Measurements from ENCODE around the gene ARHGEF17.
A peak's percentile ranks its signal among the peaks of the same experiment; 100 is the strongest.

The ARHGEF17 gene

DNA sequence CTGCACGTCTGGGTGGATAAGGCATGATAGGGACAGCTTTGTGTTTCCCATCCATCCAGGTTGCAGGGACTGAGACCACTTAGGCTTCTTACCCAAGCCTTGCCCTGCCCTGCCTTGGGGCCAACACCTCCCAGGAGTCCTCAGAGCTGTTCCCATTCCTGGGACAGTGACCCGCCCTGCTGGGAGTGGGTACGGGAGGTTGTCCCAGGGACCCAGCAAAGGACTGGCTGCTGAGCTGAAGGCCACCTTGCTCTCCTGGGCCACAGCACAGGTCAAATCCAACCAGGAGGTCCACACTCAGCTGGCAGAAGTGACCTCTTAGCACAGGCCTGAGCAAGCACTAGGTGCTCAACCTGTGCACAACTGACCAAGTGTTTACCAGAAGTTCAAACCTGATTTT is 16.9 kb upstream of the ARHGEF17 start:
- DNase-seq (ENCODE audit: low spot score) = no peak
- POLR2A ChIA-PET (ENCODE audit: low non-redundant PET) = no interaction called here
- TF ChIP-seq, protein P1, sequence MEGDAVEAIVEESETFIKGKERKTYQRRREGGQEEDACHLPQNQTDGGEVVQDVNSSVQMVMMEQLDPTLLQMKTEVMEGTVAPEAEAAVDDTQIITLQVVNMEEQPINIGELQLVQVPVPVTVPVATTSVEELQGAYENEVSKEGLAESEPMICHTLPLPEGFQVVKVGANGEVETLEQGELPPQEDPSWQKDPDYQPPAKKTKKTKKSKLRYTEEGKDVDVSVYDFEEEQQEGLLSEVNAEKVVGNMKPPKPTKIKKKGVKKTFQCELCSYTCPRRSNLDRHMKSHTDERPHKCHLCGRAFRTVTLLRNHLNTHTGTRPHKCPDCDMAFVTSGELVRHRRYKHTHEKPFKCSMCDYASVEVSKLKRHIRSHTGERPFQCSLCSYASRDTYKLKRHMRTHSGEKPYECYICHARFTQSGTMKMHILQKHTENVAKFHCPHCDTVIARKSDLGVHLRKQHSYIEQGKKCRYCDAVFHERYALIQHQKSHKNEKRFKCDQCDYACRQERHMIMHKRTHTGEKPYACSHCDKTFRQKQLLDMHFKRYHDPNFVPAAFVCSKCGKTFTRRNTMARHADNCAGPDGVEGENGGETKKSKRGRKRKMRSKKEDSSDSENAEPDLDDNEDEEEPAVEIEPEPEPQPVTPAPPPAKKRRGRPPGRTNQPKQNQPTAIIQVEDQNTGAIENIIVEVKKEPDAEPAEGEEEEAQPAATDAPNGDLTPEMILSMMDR (conservative IDR thresholded peaks at IDR 0.05; ENCODE audit: low read depth) = no peak
- CTCF ChIA-PET = interaction anchor here (0.5 to 1.6 kb wide), 3 partner anchors 12 to 149 kb away, joined by 3 to 4 read pairs (median 3); partner anchors contain the start of gene FCHSD2
- H3K27ac ChIP-seq = no peak overlapping the region

DNA sequence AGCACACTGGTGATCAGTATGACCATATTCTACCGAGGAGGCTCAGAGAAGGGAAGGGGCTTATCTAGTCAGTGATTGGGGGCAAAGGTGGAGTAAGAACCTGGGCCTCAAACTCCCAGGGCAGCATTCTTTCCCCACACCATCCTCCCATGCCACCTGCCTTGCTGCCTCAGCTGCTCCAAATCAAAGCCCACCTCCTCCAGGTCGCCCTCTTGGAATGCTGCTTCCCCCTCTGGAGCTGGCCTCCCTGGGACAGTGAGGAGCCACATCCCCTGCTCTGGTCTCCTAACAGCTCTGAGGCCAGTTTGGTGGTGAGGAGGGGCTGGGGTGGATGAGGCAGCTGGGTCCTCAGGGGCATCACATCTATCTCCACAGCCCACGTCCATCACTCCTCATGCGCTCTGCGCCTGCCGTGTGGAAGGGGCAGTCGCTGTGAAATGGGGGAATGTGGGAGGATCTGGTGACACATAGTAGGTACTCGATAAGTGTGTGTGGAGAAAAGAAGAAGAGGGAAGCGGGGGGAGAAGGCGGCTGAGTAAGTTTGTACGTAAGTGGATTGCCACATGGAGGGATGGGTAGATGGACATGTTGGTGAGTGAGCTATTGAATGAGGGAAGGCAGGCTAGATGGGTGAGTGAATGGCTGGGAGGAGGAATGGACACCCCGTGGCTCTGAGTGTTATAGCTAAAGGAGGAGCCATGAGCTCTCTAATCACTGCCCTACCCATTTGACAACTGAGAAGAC is 16.1 kb upstream of the ARHGEF17 start:
- no peak overlapping the region for H3K27ac ChIP-seq
- ChIA-PET CTCF (no interaction called here), POLR2A (ENCODE audit: low non-redundant PET) (interaction anchor here (0.6 kb wide), 1 partner anchor 58 kb away, joined by 3 read pairs; no protein-coding TSS in a partner anchor)
- no peak for DNase-seq (ENCODE audit: low spot score)
- TF ChIP-seq, protein P1 (conservative IDR thresholded peaks at IDR 0.05; ENCODE audit: low read depth) = no peak

DNA sequence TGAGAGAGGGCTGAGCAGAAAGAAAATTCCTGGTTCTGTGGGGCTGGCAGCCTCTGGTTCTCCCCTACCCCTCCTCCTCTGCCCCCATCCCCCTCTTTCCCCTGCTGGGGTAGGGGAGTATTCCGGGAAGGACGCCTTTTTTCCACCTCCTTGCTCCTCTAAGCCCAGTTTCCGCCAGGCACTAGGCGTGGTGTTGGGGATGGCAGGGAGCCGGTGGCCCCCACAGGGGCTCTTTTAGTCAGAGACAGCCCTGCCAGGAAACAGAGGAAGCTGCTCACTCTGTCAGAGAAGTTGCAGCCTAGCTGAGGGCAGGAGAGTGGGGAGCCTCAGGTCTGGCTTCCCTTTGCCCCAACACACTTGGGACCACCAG is 15.6 kb upstream of the ARHGEF17 start:
- POLR2A ChIA-PET (ENCODE audit: low non-redundant PET) = no interaction called here
- no peak overlapping the region for H3K27ac ChIP-seq
- TF ChIP-seq, protein P1 (conservative IDR thresholded peaks at IDR 0.05; ENCODE audit: low read depth) = no peak
- CTCF ChIA-PET = no interaction called here
- DNase-seq (ENCODE audit: low spot score) = no peak

DNA sequence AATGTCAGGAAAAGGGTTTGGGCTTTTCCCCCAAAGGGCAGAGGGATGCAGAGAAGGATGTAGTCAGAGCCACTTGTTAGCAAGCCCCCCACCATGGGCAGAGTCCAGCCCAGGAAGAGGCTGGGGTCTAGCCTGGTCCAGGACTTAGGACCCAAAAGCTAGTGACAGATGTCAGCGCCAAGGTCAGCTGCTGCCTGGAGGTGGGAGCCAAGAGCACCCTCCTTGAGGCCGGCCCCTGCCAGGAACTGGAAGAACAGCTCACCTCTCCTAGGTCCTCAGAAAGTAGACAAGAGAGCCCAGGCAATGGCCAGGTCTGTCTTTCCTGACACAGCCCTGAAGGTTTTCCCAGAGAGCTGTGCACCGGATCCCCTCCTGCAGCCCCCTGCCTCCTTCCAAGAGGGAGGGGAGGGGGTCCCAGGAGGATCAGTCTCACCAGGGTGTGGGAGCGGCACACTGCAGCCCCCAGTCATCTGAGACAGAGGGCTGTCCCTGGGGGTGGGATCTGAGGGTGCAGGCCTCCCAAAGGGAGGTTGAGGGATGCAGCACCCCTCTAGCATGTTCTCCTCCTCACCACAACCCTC is 14.6 kb upstream of the ARHGEF17 start:
- DNase-seq (ENCODE audit: low spot score) = no peak
- ChIA-PET CTCF (interaction anchor here (0.6 to 0.9 kb wide), 2 partner anchors 14 to 65 kb away, joined by 3 to 4 read pairs; partner anchors contain the start of gene ARHGEF17), POLR2A (ENCODE audit: low non-redundant PET) (no interaction called here)
- TF ChIP-seq, protein P1 (conservative IDR thresholded peaks at IDR 0.05; ENCODE audit: low read depth) = no peak
- no peak overlapping the region for H3K27ac ChIP-seq

DNA sequence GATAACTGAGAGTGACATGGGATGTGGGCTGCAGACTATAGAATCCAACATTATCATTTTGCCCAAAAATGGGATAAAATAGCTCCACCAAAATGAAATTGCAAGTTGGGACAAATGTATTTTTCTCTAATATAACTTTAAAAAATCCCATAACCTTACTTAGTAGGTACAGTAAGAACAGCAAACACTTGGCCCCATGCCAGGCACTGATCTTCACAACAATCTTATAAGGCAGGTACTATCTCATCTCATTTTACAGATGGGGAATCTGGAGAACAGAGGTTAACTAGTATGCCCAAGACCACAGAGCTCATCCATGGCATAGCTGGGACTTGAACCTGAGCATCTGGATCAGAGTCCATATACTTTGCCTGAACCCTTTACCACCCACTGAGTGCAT is 13.5 kb upstream of the ARHGEF17 start:
- DNase-seq (ENCODE audit: low spot score) = no peak
- CTCF ChIA-PET = interaction anchor here (0.6 to 0.8 kb wide), 2 partner anchors 15 to 22 kb away, joined by 3 to 4 read pairs; partner anchors contain the start of gene P2RY6
- TF ChIP-seq, protein P1 (conservative IDR thresholded peaks at IDR 0.05; ENCODE audit: low read depth) = no peak
- no peak overlapping the region for H3K27ac ChIP-seq
- POLR2A ChIA-PET (ENCODE audit: low non-redundant PET) = no interaction called here

DNA sequence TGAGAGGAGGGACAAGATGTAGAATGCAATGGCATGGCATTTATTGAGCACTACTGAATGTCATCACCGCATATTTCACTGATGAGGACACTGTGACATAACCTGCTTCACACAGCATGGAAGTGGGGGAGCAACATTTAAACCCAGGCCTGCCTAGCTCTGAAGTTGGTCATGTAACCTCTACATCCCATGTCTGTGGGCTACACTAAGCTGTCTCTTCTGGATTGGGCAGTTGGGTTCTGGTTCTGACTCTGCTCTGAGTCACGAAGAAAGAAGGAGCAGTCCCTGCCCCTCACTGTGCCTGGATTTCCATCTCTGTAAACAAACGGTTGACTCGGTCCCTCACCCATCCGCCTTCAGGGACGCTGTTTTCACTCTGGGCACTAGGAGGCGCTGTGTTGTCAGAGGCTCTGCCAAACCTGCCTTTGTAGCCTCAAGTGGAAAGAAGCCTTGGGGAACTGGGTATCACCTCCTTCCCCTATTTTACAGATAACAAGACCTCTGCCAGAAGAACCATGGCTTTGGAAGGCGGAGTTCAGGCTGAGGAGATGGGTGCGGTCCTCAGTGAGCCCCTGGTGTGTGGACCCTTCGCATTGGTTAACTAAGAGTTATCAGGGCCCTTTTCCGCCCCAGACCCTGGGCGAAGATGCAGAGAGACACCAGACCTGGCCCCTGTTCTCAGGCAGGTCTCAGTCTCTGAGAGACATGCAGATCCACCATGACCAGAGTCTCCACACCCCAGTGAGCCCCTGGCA is 12.7 kb upstream of the ARHGEF17 start:
- H3K27ac ChIP-seq = no peak overlapping the region
- CTCF ChIA-PET = interaction anchor here (0.6 to 0.8 kb wide), 2 partner anchors 15 to 23 kb away, joined by 3 to 4 read pairs; partner anchors contain the start of gene P2RY6

More for the DNA sequence above, 12.7 kb upstream of the ARHGEF17 start:
- TF ChIP-seq, protein P1 (conservative IDR thresholded peaks at IDR 0.05; ENCODE audit: low read depth) = peak; percentile 37; the same call in 1 of the 2 replicates
- DNase-seq (ENCODE audit: low spot score) = peak; percentile 19
- POLR2A ChIA-PET (ENCODE audit: low non-redundant PET) = no interaction called here

All from RWPE1 (cell line).